ENCODE measurements around the gene SPOCK2. TPM values are rescaled to one million over a fixed set of nuclear protein-coding genes. Genes with fewer than 3 reads are reported as not detected.

Gene SPOCK2
- polyA plus RNA-seq, 1 donor from 2014 or later, result 5.6 TPM

GRCh38 chr10:72050873-72051272 lies 37.5 kb downstream of the SPOCK2 start:
- Histone ChIP-seq H3F3A (ENCODE audit: insufficient read depth, low read length, poor library complexity, severe bottlenecking) (no peaks in the 10 kb centered on the region), H4K20me1 (ENCODE audit: insufficient read depth) (no peaks in the 10 kb centered on the region), H3K9me3 (ENCODE audit: low read length) (no peaks in the 10 kb centered on the region), H3K9ac (ENCODE audit: low read length) (no peak overlapping the region), H2AFZ (ENCODE audit: low read depth, low read length) (no peak overlapping the region), H3K36me3 (ENCODE audit: insufficient read depth, low read length) (no peaks in the 10 kb centered on the region), H3K4me3 (ENCODE audit: low read length) (no peak overlapping the region), H3K9me2 (ENCODE audit: insufficient read depth, low read length) (no peaks in the 10 kb centered on the region), H3K79me2 (replicated peaks; ENCODE audit: insufficient read depth, low read length) (no peaks in the 10 kb centered on the region), H3K27ac (ENCODE audit: low read length) (no peak overlapping the region), H3K4me2 (ENCODE audit: low read length) (no peak overlapping the region), H3K27me3 (ENCODE audit: insufficient read depth, low read depth, low read length) (no peaks in the 10 kb centered on the region)
- TF ChIP-seq CTCF (IDR thresholded peaks at IDR 0.05; ENCODE audit: poor library complexity, severe bottlenecking) (no peak), EP300 (conservative IDR thresholded peaks at IDR 0.05; ENCODE audit: poor library complexity, severe bottlenecking) (no peak), RAD21 (conservative IDR thresholded peaks at IDR 0.05) (no peak), POLR2AphosphoS5 (IDR thresholded peaks at IDR 0.05) (no peak), EZH2 (IDR thresholded peaks at IDR 0.05; ENCODE audit: borderline replicate concordance, insufficient read depth, low read length, poor library complexity, severe bottlenecking) (no peak)

GRCh38 chr10:72049969-72050781 lies 38.2 kb downstream of the SPOCK2 start:
- Histone ChIP-seq H2AFZ (ENCODE audit: low read depth, low read length) (no peak overlapping the region), H3K79me2 (replicated peaks; ENCODE audit: insufficient read depth, low read length) (no peaks in the 10 kb centered on the region), H3K27me3 (ENCODE audit: insufficient read depth, low read depth, low read length) (no peaks in the 10 kb centered on the region), H3K36me3 (ENCODE audit: insufficient read depth, low read length) (no peaks in the 10 kb centered on the region), H3K4me2 (ENCODE audit: low read length) (no peak overlapping the region), H3K27ac (ENCODE audit: low read length) (no peak overlapping the region), H3K9ac (ENCODE audit: low read length) (no peak overlapping the region), H4K20me1 (ENCODE audit: insufficient read depth) (no peaks in the 10 kb centered on the region), H3K4me3 (ENCODE audit: low read length) (no peak overlapping the region), H3K9me3 (ENCODE audit: low read length) (no peaks in the 10 kb centered on the region), H3K9me2 (ENCODE audit: insufficient read depth, low read length) (no peaks in the 10 kb centered on the region), H3F3A (ENCODE audit: insufficient read depth, low read length, poor library complexity, severe bottlenecking) (no peaks in the 10 kb centered on the region)
- TF ChIP-seq REST (IDR thresholded peaks at IDR 0.05; ENCODE audit: borderline replicate concordance) (no peak), POLR2AphosphoS5 (IDR thresholded peaks at IDR 0.05) (no peak), CTCF (IDR thresholded peaks at IDR 0.05; ENCODE audit: poor library complexity, severe bottlenecking) (no peak), SMC3 (conservative IDR thresholded peaks at IDR 0.05; ENCODE audit: poor library complexity) (no peak), EZH2 (IDR thresholded peaks at IDR 0.05; ENCODE audit: borderline replicate concordance, insufficient read depth, low read length, poor library complexity, severe bottlenecking) (no peak), TAF1 (IDR thresholded peaks at IDR 0.05; ENCODE audit: low read depth) (no peak), MXI1 (conservative IDR thresholded peaks at IDR 0.05; ENCODE audit: poor library complexity, severe bottlenecking) (no peak), RAD21 (conservative IDR thresholded peaks at IDR 0.05) (no peak), EP300 (conservative IDR thresholded peaks at IDR 0.05; ENCODE audit: poor library complexity, severe bottlenecking) (no peak)
